GM12875 (cell line): ENCODE data around the gene MYL12A.

ENCODE experiments used
- H3K4me3 ChIP-seq: one replicate; pipeline ENCODE4 v1.5.1; 2011; ENCODE audit warnings: low read depth, low read length, control low read depth
- CTCF ChIP-seq: IDR thresholded peaks from 2 replicates; pipeline ENCODE4 v1.5.1; 2011; ENCODE audit warnings: low read depth, mild to moderate bottlenecking, control low read depth, inconsistent platforms, low read length, moderate library complexity, borderline replicate concordance; ENCODE audit not compliant: insufficient read depth

Gene MYL12A

GRCh38 chr18:3225588-3225987 lies 22.0 kb upstream of the MYL12A start:
- no peak for TF ChIP-seq CTCF

GRCh38 chr18:3226048-3226447 lies 21.6 kb upstream of the MYL12A start:
- no peak for TF ChIP-seq CTCF

More at GRCh38 chr18:3225588-3225987, 22.0 kb upstream of the MYL12A start:
- H3K4me3 ChIP-seq = no peak overlapping the region

GRCh38 chr18:3230401-3231334 lies 16.9 kb upstream of the MYL12A start:
- no peak for TF ChIP-seq CTCF
- H3K4me3 ChIP-seq = no peak overlapping the region

More at GRCh38 chr18:3226048-3226447, 21.6 kb upstream of the MYL12A start:
- no peak overlapping the region for H3K4me3 ChIP-seq

- TF ChIP-seq CTCF = no peak
- no peak overlapping the region for H3K4me3 ChIP-seq
Measured at GRCh38 chr18:3233004-3233403, 14.6 kb upstream of the MYL12A start.

GRCh38 chr18:3233433-3234168 lies 14.0 kb upstream of the MYL12A start:
- H3K4me3 ChIP-seq = no peak overlapping the region
- TF ChIP-seq CTCF = no peak

- no peak overlapping the region for H3K4me3 ChIP-seq
- no peak for TF ChIP-seq CTCF
Measured at GRCh38 chr18:3234457-3234856, 13.1 kb upstream of the MYL12A start.

- no peak overlapping the region for H3K4me3 ChIP-seq
- no peak for TF ChIP-seq CTCF
Measured at GRCh38 chr18:3235846-3236245, 11.8 kb upstream of the MYL12A start.
